HepG2 (cell line): ENCODE results near the gene CCDC57. TPM values are rescaled to one million over a fixed set of nuclear protein-coding genes. Genes with fewer than 3 reads are reported as not detected.
A peak's percentile ranks its signal among the peaks of the same experiment; 100 is the strongest.

Source experiments
- BCLAF1 ChIP-seq: fragments of 450-650 bp; IDR thresholded peaks from 2 replicates; pipeline ENCODE4 v1.6.1; 2017; ENCODE audit warnings: mild to moderate bottlenecking
- CREM ChIP-seq, 2 experiments: sonication (generic) in 1 of 2; formaldehyde crosslinking in 1 of 2; IDR thresholded peaks; 2 replicates each; pipeline versions ENCODE4 v1.4.0 to v1.6.1; 2016 to 2020; ENCODE audit warnings: antibody characterized with exemption in 1 of 2, mild to moderate bottlenecking in 1 of 2, missing genetic modification reagents in 1 of 2
- FOXC1 ChIP-seq: sonication (generic); formaldehyde crosslinking; IDR thresholded peaks from 2 replicates; pipeline ENCODE4 v1.8.0; 2022; ENCODE audit warnings: mild to moderate bottlenecking, missing genetic modification reagents, borderline replicate concordance
- FOXP1 ChIP-seq, 2 experiments: fragments of 450-650 bp in 1 of 2; IDR thresholded peaks; 2 replicates each; pipeline ENCODE4 v1.6.1; 2017 to 2018; ENCODE audit warnings: antibody characterized with exemption in 1 of 2
- HNRNPLL ChIP-seq: fragments of 200-400 bp; formaldehyde crosslinking; IDR thresholded peaks from 2 replicates; pipeline ENCODE4 v1.6.1; 2017; ENCODE audit warnings: mild to moderate bottlenecking, low read depth, low read length; ENCODE audit not compliant: poor library complexity, severe bottlenecking
- MED1 ChIP-seq: sonication (generic); formaldehyde crosslinking; IDR thresholded peaks from 2 replicates; pipeline ENCODE4 v1.4.0; 2020; ENCODE audit warnings: missing genetic modification reagents
- NR2C2 ChIP-seq: sonication (generic); formaldehyde crosslinking; IDR thresholded peaks from 2 replicates; pipeline ENCODE4 v1.4.0; 2020; ENCODE audit warnings: missing genetic modification reagents, mild to moderate bottlenecking, moderate library complexity, borderline replicate concordance
- NRL ChIP-seq: sonication (generic); formaldehyde crosslinking; IDR thresholded peaks from 2 replicates; pipeline ENCODE4 v1.5.0; 2020; ENCODE audit warnings: missing genetic modification reagents, mild to moderate bottlenecking, moderate library complexity, borderline replicate concordance
- SNAI1 ChIP-seq: sonication (generic); formaldehyde crosslinking; IDR thresholded peaks from 2 replicates; pipeline ENCODE4 v1.5.0; 2020; ENCODE audit warnings: mild to moderate bottlenecking, missing genetic modification reagents, borderline replicate concordance
- SP4 ChIP-seq: sonication (generic); formaldehyde crosslinking; IDR thresholded peaks from 2 replicates; pipeline ENCODE4 v1.8.1; 2023; ENCODE audit warnings: mild to moderate bottlenecking, missing genetic modification reagents
- TOE1 ChIP-seq: sonication (generic); formaldehyde crosslinking; IDR thresholded peaks from 2 replicates; pipeline ENCODE4 v1.4.0; 2020; ENCODE audit warnings: mild to moderate bottlenecking, missing genetic modification reagents
- ZBTB46 ChIP-seq: sonication (generic); formaldehyde crosslinking; IDR thresholded peaks from 2 replicates; pipeline ENCODE4 v1.4.0; 2020; ENCODE audit warnings: mild to moderate bottlenecking, missing genetic modification reagents, borderline replicate concordance
- ZNF143 ChIP-seq: sonication (generic); formaldehyde crosslinking; IDR thresholded peaks from 2 replicates; pipeline ENCODE4 v1.4.0; 2020; ENCODE audit warnings: missing genetic modification reagents
- ZNF256 ChIP-seq: sonication (generic); formaldehyde crosslinking; conservative IDR thresholded peaks from 2 replicates; pipeline ENCODE4 v1.4.0; 2020; ENCODE audit warnings: missing genetic modification reagents
- ZNF350 ChIP-seq: sonication (generic); formaldehyde crosslinking; IDR thresholded peaks from 2 replicates; pipeline ENCODE4 v1.4.0; 2020; ENCODE audit warnings: mild to moderate bottlenecking, low read depth, missing genetic modification reagents, borderline replicate concordance
- ZNF383 ChIP-seq: sonication (generic); formaldehyde crosslinking; IDR thresholded peaks from 2 replicates; pipeline ENCODE4 v1.4.0; 2020; ENCODE audit warnings: missing genetic modification reagents, mild to moderate bottlenecking, borderline replicate concordance
- ZNF564 ChIP-seq: sonication (generic); formaldehyde crosslinking; IDR thresholded peaks from 2 replicates; pipeline ENCODE4 v1.8.1; 2023; ENCODE audit warnings: mild to moderate bottlenecking, missing genetic modification reagents
- ZNF577 ChIP-seq: sonication (generic); formaldehyde crosslinking; IDR thresholded peaks from 2 replicates; pipeline ENCODE4 v1.4.0; 2020; ENCODE audit warnings: mild to moderate bottlenecking, low read depth, missing genetic modification reagents, borderline replicate concordance
- ZNF746 ChIP-seq: sonication (generic); formaldehyde crosslinking; IDR thresholded peaks from 2 replicates; pipeline ENCODE4 v1.8.0; 2022; ENCODE audit warnings: mild to moderate bottlenecking, missing genetic modification reagents
- ZSCAN29 ChIP-seq: sonication (generic); formaldehyde crosslinking; conservative IDR thresholded peaks from 2 replicates; pipeline ENCODE4 v1.4.0; 2020; ENCODE audit warnings: mild to moderate bottlenecking, missing genetic modification reagents
- polyA plus RNA-seq, 8 experiments: library from polyadenylated mRNA; depleted of rRNA in 3 of 8; stranded (reverse) in 7 of 8; unstranded in 1 of 8; fragments of >200 nt; fragmentation: Illumina TruSeq in 4 of 8; extraction: Trizol in 4 of 8; gene quantifications; 2 replicates each; pipeline versions ENCODE4 v1.2.1 to v1.2.3, GENCODE V29; 2011 to 2016; ENCODE audit warnings: low read depth in 4 of 8, missing spikeins in 1 of 8, mixed read lengths in 1 of 8; ENCODE audit not compliant: insufficient read depth in 1 of 8
- total RNA-seq, 5 experiments: library from RNA; depleted of rRNA; stranded (reverse); fragments of >200 nt; fragmentation: Illumina TruSeq; extraction: Trizol; gene quantifications; 2 replicates each; pipeline ENCODE4 v1.2.3, GENCODE V29; 2016; ENCODE audit warnings: low read depth in 1 of 5
- TF ChIP-seq, protein P1 (sequence below): sonication (generic); formaldehyde crosslinking; conservative IDR thresholded peaks from 2 replicates; pipeline ENCODE4 v1.5.0; 2020; ENCODE audit warnings: missing genetic modification reagents
- TF ChIP-seq, protein P2 (sequence below): sonication (generic); formaldehyde crosslinking; IDR thresholded peaks from 2 replicates; pipeline ENCODE4 v1.5.0; 2020; ENCODE audit warnings: mild to moderate bottlenecking, missing genetic modification reagents, moderate library complexity

The CCDC57 gene
- total and polyA plus RNA-seq, 2 of the 13 experiments (the other 11 are each of a cell fraction or from before 2014, with no cell fraction given) = 59.3 to 59.9 TPM

GRCh38 chr17:82096709-82097183 is 115.9 kb downstream of the CCDC57 start (continued):
- TF ChIP-seq ZNF564 (CRISPR knock-in tag) = no peak
- no peak for TF ChIP-seq ZNF746 (CRISPR knock-in tag)
- TF ChIP-seq FOXP1 (IDR thresholded peaks at IDR 0.05) = no peak
- no peak for TF ChIP-seq FOXP1 (CRISPR knock-in tag; IDR thresholded peaks at IDR 0.05)
- TF ChIP-seq ZNF383 (CRISPR knock-in tag) = 0 out of 2 replicates have a peak, but pooled peaks have one; percentile 52
- TF ChIP-seq CREM (IDR thresholded peaks at IDR 0.05) = no peak
- no peak for TF ChIP-seq CREM (CRISPR knock-in tag; IDR thresholded peaks at IDR 0.05)
- TF ChIP-seq SNAI1 (CRISPR knock-in tag) = 0 out of 2 replicates have a peak, but pooled peaks have one; percentile 18
- no peak for TF ChIP-seq SP4 (CRISPR knock-in tag)
- no peak for TF ChIP-seq HNRNPLL
- TF ChIP-seq ZNF350 (CRISPR knock-in tag) = 0 out of 2 replicates have a peak, but pooled peaks have one; percentile 46
- TF ChIP-seq NR2C2 (CRISPR knock-in tag) = peak; percentile 33; the same call in 1 of the 2 replicates
- 0 out of 2 replicates have a peak, but pooled peaks have one; percentile 6 for TF ChIP-seq NRL (CRISPR knock-in tag)
- no peak for TF ChIP-seq ZNF256 (CRISPR knock-in tag)
- no peak for TF ChIP-seq FOXC1 (CRISPR knock-in tag)
- TF ChIP-seq ZBTB46 (CRISPR knock-in tag) = no peak
- no peak for TF ChIP-seq BCLAF1
- TF ChIP-seq, protein P1, sequence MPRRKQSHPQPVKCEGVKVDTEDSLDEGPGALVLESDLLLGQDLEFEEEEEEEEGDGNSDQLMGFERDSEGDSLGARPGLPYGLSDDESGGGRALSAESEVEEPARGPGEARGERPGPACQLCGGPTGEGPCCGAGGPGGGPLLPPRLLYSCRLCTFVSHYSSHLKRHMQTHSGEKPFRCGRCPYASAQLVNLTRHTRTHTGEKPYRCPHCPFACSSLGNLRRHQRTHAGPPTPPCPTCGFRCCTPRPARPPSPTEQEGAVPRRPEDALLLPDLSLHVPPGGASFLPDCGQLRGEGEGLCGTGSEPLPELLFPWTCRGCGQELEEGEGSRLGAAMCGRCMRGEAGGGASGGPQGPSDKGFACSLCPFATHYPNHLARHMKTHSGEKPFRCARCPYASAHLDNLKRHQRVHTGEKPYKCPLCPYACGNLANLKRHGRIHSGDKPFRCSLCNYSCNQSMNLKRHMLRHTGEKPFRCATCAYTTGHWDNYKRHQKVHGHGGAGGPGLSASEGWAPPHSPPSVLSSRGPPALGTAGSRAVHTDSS (CRISPR knock-in tag) = no peak
- TF ChIP-seq ZNF577 (CRISPR knock-in tag) = no peak
- no peak for TF ChIP-seq ZNF143
- no peak for TF ChIP-seq TOE1 (CRISPR knock-in tag)
- TF ChIP-seq ZSCAN29 (CRISPR knock-in tag) = no peak
- TF ChIP-seq, protein P2, sequence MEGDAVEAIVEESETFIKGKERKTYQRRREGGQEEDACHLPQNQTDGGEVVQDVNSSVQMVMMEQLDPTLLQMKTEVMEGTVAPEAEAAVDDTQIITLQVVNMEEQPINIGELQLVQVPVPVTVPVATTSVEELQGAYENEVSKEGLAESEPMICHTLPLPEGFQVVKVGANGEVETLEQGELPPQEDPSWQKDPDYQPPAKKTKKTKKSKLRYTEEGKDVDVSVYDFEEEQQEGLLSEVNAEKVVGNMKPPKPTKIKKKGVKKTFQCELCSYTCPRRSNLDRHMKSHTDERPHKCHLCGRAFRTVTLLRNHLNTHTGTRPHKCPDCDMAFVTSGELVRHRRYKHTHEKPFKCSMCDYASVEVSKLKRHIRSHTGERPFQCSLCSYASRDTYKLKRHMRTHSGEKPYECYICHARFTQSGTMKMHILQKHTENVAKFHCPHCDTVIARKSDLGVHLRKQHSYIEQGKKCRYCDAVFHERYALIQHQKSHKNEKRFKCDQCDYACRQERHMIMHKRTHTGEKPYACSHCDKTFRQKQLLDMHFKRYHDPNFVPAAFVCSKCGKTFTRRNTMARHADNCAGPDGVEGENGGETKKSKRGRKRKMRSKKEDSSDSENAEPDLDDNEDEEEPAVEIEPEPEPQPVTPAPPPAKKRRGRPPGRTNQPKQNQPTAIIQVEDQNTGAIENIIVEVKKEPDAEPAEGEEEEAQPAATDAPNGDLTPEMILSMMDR = no peak
- TF ChIP-seq MED1 (CRISPR knock-in tag) = peak; percentile 10; the same call in 1 of the 2 replicates
